Keratinocyte (primary cell): ENCODE measurements around the gene GGA1.

ENCODE experiments used
- CTCF ChIP-seq, 3 experiments: IDR thresholded peaks in 1 of 3; conservative IDR thresholded peaks in 1 of 3; optimal IDR thresholded peaks in 1 of 3; 2 replicates in 2 of 3; 3 replicates in 1 of 3; pipeline versions ENCODE3 to v1.5.1; 2011; ENCODE audit warnings: low read length in 3 of 3, mild to moderate bottlenecking in 3 of 3, moderate library complexity in 2 of 3, control low read depth in 1 of 3, inconsistent platforms in 1 of 3; ENCODE audit not compliant: insufficient read depth in 2 of 3; ENCODE audit errors: extremely low read depth in 1 of 3
- EZH2 ChIP-seq: IDR thresholded peaks from one replicate; pipeline ENCODE4 v1.6.1; 2012; ENCODE audit warnings: inconsistent platforms, mild to moderate bottlenecking, low read length, moderate library complexity

DNA sequence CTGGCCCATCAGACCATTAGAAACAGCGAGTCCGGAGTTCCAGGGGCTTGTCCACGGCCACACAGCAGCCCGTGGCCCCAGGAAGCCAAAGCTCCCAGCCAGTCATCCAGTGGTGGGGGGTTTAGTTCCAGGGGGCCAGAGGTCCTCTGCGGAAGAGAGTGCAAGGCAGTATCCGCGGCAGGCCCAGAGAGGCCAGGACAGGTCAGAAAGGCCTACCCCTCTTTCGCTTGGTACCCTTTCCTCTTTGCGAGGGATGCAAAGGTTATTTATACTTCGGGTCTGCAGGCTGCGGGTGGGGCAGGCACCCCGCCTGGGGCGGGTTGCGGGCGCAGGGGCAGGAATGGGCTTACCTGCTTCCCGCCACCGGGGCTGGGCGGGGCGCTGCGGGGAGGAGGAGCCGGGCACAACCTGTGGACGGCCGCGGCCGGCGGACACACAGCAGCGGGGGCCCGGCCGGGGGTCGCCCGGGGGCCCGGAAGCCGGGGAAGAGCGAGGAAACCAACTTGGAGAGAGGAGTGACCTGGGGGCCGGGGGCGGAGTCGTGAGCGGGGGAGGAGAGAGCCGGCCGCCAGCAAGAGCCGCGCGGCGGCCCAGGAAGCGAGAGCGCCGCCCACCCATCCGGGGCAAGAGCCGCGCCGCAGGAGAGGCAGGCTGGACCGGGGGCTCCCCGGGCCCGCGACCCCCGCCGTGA, 30.6 kb downstream of the GGA1 start, which contains the start of gene SH3BP1:
- TF ChIP-seq CTCF (optimal IDR thresholded peaks at IDR 0.05 in 1 of 3, IDR thresholded peaks at IDR 0.05 in 1 of 3, conservative IDR thresholded peaks at IDR 0.05 in 1 of 3; ENCODE audit: extremely low read depth in 1 of 3, insufficient read depth in 2 of 3, low read length in 3 of 3) (no peak), EZH2 (no peak)
